GM21423 (cell line): ENCODE data around the gene NPHP4.

Source experiments
- ATAC-seq: cut with Tn5 transposase; IDR thresholded peaks from one replicate; pipeline ENCODE4 v1.9.1; 2021; ENCODE audit warnings: mild to moderate bottlenecking, moderate library complexity; ENCODE audit not compliant: unreplicated experiment

The NPHP4 gene

DNA sequence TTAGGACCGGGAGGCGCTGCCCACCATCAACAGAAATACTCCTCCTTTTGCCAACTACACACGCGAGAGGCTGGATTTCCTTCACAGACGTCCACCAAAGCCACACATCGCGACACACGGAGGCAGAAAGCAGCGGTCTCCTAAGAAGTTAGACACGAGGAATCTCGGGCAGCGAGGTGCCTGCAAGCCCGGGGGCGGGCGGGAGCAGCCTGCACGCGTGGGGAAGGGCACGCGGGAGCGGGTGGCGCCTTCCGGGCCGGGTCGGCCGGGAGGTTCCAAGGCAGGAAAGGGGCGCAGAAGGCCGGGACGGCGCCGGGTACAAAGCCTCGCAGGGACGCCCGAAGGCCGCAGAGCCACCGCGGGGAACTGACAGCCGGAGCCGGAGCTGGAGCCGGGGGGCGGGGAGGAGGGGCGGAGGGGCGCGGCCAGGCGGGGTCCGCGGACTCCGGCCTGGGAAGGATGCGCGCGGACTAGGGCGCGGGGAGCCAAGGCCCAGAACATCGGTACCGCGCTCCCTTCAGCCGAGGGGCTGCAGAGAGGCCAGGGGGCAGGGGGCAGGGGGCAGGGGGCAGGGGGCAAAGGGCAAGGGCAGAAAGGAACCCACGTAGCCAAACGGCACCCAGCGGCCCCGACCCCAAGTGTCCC, 722 bp downstream of the NPHP4 start:
- ATAC-seq, result no peak

DNA sequence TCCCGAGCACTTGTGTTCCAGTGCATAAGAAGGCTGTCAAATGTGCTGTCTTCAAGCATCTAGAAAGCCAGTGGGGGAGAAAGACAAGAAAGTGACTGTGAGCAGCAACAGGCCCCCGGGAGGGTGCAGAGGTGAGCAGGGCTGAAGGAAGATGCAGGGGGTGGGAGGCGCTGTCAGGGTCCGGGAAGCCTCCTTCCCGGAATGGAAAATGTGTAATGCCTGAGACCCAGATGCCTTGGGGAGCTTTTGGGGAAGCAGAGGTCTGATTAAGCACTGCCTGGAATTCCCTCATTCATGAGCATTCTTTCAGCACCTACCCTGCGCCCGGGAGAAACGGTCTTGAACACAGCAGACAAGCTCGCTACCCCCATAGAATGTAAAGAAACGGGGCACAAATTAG, 1.3 kb downstream of the NPHP4 start:
- no peak for ATAC-seq

DNA sequence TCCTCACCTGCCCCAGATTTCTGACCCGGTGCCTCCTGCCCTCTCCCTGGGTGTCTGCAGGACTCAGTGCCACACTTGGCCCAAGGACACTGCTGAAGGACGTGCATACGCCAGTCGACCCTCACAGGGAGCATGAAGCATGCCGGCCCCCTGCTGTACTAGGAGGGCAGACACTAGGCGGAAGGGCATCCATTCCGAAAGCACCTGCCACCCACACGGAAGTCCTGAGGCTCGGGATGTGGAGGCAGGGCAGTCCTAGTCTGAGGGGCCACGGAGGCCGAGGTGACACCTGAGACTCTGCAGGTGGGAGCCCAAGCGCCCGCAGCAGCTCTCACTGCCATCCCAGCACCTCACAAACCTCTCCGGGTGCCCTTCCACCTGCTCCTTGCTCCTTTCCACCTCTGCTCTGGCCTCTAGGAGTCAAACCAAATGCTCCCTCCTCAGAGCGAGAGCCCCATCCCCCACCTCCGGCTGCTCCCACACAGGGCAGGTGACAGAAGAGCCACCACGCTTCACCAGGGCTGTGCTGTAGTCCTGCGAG, 2.4 kb downstream of the NPHP4 start:
- no peak for ATAC-seq

DNA sequence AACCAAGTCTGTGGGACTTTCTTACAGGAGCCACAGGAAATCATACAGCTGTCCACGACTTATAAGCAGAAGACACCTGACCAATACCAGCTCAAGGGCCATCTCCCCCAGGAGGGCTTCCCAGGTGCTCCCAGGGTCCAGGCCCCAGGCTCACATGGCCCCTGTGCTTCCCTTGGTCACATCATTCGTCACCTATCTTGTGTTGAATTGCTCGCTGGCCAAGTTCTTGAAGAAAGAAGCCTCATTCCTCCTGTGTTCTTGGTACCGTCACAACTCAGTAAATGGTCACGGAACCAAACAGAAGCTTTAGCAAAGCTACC, 3.0 kb downstream of the NPHP4 start:
- ATAC-seq, result no peak

DNA sequence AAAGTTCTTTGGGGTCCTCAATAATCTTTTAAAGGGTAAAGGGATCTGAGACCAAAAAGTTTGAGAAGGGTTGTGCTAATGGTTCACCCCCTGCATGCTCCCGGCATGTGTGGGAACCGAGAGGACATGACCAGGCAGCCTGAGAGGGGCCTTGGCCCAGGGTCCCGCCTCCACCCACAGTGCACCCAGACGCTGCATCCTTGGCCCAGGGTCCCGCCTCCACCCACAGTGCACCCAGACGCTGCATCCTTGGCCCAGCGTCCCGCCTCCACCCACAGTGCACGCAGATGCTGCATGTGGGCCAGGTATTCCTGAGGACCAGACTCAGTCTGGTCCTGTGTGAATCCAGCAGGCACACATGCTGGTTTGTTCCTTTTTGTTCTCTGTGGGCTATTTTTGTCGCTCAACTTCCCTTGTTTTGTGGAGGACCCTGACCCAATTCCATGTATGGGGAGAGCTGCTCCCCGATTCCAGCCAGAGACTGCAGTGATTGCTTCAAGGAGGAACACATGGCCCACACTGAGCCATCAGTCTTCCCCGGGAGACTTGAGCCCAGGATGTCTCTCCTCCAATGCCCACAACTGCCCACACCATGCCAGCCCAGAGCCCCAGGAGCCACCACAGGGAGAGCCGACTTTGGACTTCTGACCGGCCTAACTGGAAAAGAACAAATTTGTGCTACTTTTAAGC, 3.5 kb downstream of the NPHP4 start:
- no peak for ATAC-seq

DNA sequence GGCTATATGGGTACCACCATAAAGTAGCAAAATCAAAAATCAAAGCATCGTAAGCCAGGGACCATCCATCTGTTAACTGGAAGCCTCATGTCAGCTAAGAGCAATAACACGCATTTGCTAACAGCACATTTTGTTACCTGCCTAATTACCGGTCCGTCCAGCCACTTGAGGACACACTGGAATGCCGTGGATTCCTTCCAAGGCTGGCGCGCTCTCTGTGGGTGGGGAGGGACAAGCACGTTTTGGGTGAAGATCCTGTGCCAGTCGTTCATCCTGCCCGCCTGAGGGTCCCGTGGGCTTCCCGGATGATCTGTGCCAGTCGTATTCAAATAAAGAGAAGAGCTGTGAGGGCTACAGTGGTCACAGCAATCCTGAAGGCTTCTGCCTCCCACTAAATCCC, 6.2 kb downstream of the NPHP4 start:
- no peak for ATAC-seq

DNA sequence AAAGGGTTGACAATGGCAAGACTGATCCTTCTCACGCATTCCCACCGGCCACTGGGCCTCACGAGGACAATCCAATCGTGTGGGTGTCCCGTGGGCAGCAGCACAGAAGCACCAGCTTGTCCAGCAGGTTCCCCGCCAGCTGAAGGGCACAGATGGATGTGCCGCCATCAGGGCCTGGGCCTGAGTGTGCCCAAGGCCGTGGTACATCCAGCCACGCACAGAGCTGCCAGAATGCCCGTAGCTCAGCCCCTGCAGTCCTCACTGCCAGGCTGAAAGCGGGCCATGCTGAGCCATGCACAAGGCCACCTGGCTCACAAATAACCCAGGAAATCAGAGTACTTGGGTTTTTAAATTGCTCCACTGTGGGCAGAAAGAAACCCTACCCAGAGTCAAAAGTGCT, 7.0 kb downstream of the NPHP4 start:
- no peak for ATAC-seq

DNA sequence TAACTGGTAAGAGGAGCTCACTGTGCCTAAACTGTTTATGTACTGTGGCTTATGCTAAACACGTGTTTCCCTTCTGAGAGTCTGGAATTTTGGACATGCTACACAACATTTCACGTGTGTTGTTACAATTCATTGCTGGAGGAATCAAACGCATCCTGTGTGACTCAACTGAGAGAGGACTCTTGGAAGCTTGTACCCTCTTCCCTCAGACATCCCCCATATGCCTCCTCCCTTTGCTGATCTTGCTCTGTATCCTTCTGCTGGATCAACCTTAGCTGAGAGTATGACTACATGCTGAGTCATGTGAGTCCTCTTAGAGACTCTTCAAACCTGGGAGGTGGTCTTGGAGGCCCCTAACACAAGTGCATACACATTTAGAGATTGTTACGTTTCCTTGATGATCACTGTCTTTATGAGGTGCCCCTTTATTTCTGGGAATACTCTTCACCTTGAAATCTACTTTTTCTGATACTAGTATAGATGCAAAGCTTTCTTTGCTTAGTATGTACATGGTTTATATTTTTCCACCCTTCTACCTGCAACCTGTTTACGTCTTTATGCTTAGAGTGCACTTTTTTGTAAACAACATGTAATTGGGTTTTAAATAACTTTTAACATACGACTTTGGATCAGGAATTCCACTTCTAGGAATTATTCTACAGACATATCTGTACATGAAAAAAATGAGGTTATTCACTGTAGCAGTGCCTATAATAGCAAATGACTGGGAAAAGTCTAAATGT, 8.7 kb downstream of the NPHP4 start:
- ATAC-seq, result no peak

DNA sequence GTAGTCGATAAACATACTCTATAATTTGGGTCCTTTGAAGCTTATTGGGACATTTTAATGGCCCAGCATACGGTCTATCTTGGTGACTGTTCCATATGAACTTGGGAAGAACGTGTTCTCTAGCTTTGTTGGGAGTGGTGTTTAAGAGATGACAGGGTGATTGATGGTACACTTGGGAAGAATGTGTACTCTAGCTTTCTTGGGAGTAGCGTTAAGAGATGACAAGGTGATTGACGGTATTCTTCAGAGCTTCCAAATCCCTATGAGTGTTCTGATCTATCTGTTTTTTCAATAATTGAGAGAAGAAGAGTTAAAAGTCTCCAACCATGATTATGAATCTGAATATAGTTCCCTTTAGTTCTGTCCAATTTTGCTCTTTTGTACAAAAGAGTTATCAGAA, 9.4 kb downstream of the NPHP4 start:
- ATAC-seq, result no peak

DNA sequence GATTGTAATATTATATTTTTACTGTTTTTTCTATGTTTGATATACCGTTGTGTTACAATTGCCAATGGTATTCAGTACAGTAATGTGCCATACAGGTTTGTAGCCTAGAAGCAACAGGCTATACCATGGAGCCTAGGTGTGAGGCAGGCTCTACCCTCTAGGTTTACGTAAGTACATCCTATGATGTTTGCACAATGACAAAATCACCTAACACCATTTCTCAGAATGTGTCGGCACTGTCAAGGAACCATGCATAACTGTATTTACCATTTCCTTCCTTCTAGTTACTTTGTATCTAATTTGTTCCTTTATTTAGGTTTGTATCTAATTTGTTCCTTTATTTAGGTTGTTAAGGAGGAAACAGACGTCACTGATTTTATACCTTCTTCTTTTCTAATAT, 9.9 kb downstream of the NPHP4 start:
- no peak for ATAC-seq

DNA sequence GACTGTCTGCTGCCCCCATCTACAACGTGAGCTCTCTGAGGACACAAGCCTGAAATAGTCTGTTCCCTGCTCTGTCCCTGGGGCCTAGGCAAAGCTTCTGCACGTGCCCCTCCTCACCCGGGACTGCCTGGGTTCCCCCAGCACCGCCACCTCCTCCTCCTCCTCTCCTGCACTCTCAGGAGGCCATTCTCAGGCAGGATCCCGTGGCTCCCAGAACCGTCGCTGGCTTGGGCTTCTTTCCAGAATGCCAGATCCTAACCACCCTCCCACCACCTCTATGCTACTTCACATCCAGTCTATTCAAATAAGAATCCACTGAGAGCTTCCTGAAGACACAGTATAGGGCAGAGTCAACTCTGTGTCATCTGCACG, 11.2 kb downstream of the NPHP4 start:
- ATAC-seq, result no peak

DNA sequence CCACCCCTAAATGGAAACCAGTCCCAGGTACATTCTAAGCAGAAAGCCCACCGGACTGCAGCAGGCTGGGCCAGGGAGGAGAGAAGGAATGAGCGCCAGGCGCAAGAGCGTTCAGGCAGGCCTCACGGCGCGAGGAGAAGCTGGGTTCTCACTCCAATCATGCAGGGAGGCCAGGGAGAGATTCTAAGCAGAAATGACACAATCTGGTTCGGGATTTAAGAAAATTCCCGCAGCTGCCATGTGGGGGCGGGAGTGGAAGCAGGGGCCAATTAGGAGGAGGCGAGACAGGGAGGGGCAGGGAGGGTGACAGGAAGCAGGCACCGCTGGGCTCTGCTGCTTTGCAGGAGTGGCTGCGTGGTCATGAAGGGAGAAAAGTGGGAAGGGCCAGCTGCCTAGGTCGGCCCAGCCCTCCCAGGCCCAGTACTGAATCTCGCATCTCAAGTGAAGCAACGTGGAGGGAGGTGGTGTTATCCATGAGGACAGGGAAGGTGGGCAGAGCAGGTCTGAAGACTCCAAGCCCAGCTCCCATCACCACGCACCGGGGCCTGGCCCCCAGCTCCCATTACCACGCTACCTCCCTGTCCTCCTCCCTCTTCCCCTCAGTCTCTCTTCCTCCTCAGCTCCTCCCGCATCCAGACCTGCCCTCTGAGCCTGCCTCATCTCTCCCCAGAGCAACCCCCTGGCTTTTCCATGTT, 11.8 kb downstream of the NPHP4 start:
- no peak for ATAC-seq

DNA sequence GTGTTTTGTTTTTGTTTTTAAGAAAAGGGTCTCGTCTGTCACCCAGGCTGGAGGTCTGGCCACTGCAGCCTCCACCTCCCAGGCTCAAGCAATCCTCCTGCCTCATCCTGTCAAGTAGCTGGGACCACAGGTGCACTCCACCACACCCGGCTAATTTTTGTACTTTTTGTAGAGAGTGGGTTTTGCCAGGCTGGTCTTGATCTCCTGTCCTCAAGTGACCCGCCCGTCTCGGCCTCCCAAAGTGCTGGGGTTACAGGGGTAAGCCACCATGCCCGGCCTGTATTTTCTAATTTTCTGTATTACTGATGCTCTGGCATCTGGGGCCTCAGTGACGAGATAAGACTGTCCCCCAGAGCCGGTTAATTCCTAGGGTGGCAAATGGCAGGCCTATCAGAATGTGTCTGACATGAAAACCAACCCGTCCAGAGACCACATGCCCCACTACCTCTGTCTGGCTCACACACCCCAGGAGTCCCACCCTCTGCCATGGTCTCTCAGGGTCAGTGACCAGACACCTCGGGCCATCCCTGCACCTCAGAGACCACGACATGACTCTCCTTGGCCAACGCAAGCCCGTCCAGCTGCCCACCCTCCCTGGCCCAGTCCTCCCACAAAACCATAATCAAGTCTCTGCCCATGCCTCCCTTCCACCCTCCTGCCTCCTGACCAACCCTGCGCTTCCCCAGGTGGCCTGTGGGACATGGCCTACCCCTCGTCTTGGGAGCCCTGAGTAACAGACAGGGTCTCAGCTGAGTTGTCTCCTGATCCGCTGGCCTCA, 12.5 kb downstream of the NPHP4 start:
- no peak for ATAC-seq

DNA sequence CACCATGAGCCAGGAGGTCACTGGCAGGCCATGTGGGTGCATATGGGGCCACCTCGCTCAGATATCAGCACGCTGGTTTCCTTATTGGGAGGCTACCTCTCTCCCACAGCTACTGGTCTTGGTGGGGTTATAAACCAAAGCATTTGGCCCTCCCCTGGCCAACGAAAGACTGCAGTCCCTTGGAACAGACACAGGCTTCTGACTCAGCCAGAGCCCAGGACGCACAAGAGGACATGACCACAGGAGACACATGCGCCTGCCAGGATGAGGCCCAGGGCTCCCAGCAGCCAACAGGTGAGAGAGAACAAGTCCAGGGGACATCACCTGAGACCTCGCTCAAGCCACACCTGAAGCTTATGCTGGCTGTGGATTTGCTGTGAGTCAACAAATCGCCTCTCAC, 13.8 kb downstream of the NPHP4 start:
- no peak for ATAC-seq

DNA sequence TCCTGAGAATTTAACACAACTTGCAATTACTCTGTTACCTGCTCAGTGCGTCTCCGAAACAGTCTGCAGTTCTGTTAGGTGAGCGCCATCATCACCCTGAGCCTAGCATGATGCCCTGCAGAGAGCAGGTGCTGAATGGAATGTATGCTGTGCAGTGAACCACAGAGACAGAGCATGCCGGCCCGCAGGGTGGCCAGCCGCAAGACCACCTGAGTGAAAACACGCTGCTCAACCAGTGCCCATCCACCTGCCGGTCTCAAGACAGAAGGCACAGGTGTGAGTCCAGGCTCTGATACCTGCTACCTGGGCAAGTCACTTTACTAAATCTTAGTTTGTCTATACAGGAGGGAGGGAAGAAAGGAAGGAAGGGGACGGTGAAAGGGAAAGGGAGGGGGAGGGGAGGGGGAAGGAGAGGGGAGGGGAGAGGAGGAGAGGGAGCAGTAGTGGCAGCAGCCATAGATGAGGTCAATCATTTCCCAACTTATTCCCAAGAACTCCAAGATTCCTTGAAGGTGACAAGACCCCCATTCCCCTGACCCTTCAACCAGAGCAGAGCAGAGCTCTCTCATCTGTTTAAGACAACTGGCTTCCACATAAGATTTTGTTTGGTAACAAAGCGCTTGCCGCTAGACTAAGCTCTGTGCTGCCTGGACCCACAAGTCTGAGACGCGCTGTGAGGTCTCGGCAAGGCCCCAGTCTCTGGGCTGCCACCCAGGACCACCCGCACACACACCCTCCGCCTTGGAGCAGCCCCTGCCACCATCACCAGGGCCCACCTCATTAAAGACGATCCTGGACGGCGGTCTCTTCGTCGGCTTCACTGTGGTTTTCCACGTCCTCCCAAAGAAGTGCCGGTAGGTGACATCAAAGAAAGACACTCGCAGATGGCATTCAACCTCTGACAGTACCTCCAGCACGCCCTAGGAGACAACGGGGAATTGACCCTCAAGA, 14.5 kb downstream of the NPHP4 start:
- no peak for ATAC-seq

DNA sequence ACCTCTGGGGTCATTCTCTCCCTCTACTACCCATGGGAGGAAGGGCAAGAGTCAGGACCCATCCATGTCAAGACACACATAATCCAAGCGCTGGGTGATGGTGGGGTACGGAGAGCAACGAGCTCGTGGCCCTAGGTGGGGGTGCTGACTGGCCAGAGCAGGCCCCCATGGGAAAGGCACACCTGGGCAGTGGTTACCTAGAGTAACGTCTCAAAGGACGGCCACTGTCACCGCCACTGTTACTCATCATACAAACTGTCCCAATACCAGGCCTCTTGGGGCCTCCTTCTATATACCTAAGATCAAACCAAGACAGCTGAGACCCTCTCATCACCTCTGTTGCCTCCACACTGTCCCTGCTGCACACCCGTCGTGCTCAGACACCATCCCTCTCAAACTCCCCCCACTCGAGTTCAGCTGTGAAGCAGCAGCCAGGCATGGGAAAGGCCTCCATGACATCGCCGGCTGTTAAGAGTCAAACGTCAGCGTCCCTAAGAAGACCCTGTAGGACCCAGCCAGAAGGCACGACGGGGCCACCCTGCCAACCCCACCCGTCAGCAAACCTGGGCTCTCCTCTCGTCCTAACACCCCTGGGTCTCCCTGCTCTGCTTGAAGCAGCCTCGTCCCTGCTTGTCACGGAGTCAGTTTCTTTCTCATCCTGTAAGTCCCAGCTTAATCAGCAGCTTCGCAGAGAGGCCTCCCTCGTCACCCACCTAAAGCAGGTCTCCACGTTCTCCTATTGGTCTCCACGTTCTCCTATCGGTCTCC, 15.3 kb downstream of the NPHP4 start:
- ATAC-seq, result no peak

DNA sequence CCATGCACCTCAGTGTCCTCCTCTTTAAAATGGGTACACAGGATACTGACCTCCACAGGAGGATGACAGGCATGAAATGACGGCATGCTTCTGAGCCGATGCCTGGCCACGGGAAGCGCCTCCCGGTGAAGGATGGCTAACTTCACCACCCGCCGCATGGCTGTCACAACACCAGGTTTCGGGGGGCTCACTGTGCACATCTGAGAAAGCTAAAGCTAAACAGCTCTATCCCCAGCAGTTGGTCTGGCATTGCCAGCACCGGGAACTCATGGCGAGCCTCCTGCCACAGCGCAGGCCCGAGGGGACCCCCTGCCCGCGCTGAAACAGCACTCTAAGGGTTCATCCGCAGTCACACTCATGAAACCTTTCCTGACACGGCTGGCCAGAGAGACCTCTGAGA, 16.0 kb downstream of the NPHP4 start:
- ATAC-seq, result no peak

DNA sequence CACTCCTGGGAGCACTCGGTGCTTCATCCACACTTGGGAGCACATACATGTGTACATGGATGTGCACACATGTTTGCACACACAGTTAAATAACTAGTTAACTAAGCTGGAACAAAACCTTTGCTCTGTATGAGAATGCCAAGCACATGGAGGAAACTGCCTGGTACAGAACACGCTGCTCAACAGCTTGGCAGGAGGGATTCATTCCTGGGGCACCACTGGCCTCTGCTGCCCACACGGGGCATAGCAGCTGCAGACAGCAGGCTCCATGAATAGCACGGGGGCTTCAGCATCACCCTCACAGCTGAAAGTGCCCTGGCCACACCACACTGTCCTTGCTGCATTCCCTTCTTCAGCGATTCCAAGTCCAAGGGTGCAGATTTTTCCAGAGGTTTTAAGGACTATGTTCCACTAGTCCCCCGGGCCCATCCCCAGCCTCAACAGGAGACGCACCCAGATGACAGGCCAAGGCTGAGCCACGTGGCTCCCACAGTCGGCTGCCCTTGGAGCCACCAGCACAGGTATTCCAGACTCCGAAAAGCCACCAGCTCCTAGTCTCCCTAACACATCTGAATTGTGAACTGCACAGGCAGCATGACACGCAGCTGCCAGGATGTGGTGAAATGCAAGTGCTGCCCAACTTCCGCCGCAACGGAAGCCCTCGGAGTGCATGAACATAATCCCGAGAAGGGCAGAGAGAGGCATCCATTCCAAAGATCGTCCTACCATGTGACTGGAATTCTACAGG, 16.9 kb downstream of the NPHP4 start:
- ATAC-seq, result no peak
